Measurements from ENCODE around the gene FAM120A. TPM values are rescaled to one million over a fixed set of nuclear protein-coding genes. Genes with fewer than 3 reads are reported as not detected.

The FAM120A gene
- total RNA-seq, 1 donor from 2014 or later, result 107 TPM

- H3K27me3 Mint-ChIP-seq, result no peaks in the 10 kb centered on the region
- peaks cover 72% of the 10 kb centered on the region for H3K4me1 Mint-ChIP-seq
- DNase-seq (no peak), ATAC-seq (ENCODE audit: low read depth) (peak; percentile 10)
- ChIA-PET CTCF (no interaction called here), POLR2A (interaction anchor here (1.2 kb wide), 1 partner anchor 9 kb away, joined by 4 read pairs; no protein-coding TSS in a partner anchor)
- no peaks in the 10 kb centered on the region for H3K9me3 Mint-ChIP-seq
- intact Hi-C loops (cut with micrococcal nuclease), result no loop called here
- no peaks in the 10 kb centered on the region for H3K36me3 Mint-ChIP-seq (ENCODE audit: low read depth)
- no peak overlapping the region for H3K4me3 Mint-ChIP-seq
- H3K27ac Mint-ChIP-seq, result no peak overlapping the region
- TF ChIP-seq, protein P1, sequence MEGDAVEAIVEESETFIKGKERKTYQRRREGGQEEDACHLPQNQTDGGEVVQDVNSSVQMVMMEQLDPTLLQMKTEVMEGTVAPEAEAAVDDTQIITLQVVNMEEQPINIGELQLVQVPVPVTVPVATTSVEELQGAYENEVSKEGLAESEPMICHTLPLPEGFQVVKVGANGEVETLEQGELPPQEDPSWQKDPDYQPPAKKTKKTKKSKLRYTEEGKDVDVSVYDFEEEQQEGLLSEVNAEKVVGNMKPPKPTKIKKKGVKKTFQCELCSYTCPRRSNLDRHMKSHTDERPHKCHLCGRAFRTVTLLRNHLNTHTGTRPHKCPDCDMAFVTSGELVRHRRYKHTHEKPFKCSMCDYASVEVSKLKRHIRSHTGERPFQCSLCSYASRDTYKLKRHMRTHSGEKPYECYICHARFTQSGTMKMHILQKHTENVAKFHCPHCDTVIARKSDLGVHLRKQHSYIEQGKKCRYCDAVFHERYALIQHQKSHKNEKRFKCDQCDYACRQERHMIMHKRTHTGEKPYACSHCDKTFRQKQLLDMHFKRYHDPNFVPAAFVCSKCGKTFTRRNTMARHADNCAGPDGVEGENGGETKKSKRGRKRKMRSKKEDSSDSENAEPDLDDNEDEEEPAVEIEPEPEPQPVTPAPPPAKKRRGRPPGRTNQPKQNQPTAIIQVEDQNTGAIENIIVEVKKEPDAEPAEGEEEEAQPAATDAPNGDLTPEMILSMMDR (IDR thresholded peaks at IDR 0.05), result no peak
These were observed 144.9 kb downstream of the FAM120A start for GRCh38 chr9:93596399-93596798.

- Mint-ChIP-seq H3K4me3 (no peak overlapping the region), H3K27ac (no peak overlapping the region), H3K36me3 (ENCODE audit: low read depth) (no peaks in the 10 kb centered on the region)
These were observed 145.7 kb downstream of the FAM120A start for GRCh38 chr9:93597142-93597706.

DNA sequence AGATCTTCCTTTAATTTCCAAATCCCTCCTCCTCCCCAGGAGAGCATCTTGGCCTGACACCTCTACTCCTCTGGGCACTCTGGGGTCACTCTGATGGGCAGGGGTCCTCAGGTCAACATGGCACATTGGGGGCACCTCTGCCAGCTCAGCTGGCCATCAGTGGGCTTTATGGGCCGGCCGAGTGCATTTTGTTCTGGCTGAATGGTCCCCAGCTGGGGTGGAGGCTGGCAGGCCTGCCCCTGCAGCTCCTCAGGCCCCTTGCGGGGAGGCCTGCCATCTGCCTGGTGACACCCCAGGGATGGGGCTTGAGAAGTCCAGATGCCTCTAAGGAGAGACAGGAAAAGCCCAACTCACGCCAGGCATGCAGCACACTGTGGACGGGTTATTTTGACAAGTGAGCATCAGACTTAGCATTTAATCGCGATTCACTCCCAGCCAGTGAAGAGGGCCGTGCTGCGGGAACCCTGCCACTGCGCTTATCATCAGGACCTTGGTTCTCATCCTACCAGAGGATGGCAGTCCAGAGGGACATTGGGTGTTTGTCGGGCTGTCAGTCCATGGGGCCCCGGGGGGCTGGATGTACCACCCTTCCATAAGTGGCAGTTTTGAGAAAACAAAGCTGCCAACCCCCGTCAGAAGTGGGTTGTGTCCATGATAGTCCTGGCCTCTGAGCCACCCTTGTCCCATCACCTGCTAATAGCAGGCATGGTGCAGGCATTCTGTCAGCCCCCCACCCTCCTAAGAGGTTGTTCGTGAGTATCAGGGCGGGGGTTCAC, 146.6 kb downstream of the FAM120A start:
- peaks cover 75% of the 10 kb centered on the region for H3K4me1 Mint-ChIP-seq
- TF ChIP-seq, protein P1 (IDR thresholded peaks at IDR 0.05), result no peak
- H3K27ac Mint-ChIP-seq, result no peak overlapping the region
- CTCF ChIA-PET, result no interaction called here
- no peak overlapping the region for H3K4me3 Mint-ChIP-seq
- H3K27me3 Mint-ChIP-seq, result no peaks in the 10 kb centered on the region
- ATAC-seq (ENCODE audit: low read depth), result no peak
- H3K36me3 Mint-ChIP-seq (ENCODE audit: low read depth), result no peaks in the 10 kb centered on the region
- DNase-seq, result no peak
- intact Hi-C loops (cut with micrococcal nuclease), result no loop called here
- POLR2A ChIA-PET, result no interaction called here
- H3K9me3 Mint-ChIP-seq, result no peaks in the 10 kb centered on the region

More at GRCh38 chr9:93597142-93597706, 145.7 kb downstream of the FAM120A start:
- DNase-seq (no peak), ATAC-seq (ENCODE audit: low read depth) (no peak)
- H3K4me1 Mint-ChIP-seq, result peaks cover 74% of the 10 kb centered on the region
- no peaks in the 10 kb centered on the region for H3K27me3 Mint-ChIP-seq
- TF ChIP-seq, protein P1 (IDR thresholded peaks at IDR 0.05), result no peak
- H3K9me3 Mint-ChIP-seq, result no peaks in the 10 kb centered on the region
- ChIA-PET CTCF (no interaction called here), POLR2A (interaction anchor here (1.2 kb wide), 1 partner anchor 10 kb away, joined by 4 read pairs; no protein-coding TSS in a partner anchor)
- intact Hi-C loops (cut with micrococcal nuclease), result no loop called here

DNA sequence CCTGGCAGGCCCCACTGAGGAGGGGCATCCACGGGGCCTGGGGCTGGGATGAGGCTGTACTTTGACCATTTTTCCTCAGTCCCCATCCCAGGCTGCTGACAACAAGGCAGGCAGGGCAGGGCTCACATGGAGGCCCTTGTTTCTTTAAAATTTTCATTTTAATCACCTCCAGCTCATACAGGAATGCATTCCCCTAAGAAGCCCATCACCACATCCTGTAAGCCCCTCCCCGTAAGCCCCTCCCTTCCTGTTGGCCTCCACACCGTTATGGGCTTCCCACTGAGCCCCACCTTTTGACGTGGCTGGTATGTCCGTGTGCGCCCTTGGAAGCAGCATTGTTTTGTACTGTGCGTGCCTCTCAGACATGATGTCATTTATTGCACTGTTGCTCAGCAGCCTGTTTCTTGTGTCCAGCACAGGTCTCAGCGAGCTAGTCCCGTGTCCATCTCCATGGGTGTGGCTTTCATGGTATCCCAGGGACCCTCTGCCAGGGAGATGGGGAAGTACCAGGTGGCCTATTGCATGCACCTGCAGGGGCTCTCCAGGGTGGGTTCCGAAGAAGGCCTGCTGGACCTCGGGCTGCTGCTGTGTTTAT, 147.3 kb downstream of the FAM120A start:
- no peaks in the 10 kb centered on the region for H3K27me3 Mint-ChIP-seq
- H3K27ac Mint-ChIP-seq, result no peak overlapping the region
- H3K4me3 Mint-ChIP-seq, result no peak overlapping the region
- H3K4me1 Mint-ChIP-seq, result peaks cover 75% of the 10 kb centered on the region
- no peak for DNase-seq
- intact Hi-C loops (cut with micrococcal nuclease), result no loop called here
- TF ChIP-seq, protein P1 (IDR thresholded peaks at IDR 0.05), result no peak
- H3K36me3 Mint-ChIP-seq (ENCODE audit: low read depth), result peaks cover 5% of the 10 kb centered on the region
- no peak for ATAC-seq (ENCODE audit: low read depth)
- no peaks in the 10 kb centered on the region for H3K9me3 Mint-ChIP-seq
- ChIA-PET CTCF (no interaction called here), POLR2A (no interaction called here)
